ENCODE data around the gene OSBPL9.

DNA sequence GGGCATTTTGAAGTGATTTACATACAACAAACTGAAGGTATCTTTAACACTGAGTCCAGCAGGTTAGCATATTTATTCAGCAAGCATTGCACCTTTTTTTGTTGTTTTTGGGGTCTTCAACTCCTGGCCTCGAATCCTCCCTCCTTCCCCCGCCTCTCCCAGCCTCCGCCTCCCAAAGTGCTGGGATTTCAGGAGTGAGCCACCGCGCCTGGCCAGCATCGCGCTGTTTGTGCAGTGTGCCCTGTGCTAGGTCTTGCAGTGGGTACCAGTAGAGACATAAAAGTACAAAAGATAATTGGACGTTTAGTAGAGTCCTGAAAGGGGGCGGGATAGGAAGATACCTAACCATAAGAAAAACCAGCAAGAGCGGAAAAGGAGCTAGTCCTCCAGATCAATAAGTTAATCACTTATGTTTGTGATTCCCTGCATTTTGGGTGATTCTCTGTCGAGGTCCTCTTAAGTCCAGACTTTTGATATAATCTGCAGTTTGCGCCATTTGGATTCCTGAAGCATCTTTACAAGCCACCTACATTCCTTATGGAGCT is 111.8 kb downstream of the OSBPL9 start:
- TF ChIP-seq EZH2 (IDR thresholded peaks at IDR 0.05; ENCODE audit: low read depth, unreplicated experiment): no peak
- TF ChIP-seq, protein P1, sequence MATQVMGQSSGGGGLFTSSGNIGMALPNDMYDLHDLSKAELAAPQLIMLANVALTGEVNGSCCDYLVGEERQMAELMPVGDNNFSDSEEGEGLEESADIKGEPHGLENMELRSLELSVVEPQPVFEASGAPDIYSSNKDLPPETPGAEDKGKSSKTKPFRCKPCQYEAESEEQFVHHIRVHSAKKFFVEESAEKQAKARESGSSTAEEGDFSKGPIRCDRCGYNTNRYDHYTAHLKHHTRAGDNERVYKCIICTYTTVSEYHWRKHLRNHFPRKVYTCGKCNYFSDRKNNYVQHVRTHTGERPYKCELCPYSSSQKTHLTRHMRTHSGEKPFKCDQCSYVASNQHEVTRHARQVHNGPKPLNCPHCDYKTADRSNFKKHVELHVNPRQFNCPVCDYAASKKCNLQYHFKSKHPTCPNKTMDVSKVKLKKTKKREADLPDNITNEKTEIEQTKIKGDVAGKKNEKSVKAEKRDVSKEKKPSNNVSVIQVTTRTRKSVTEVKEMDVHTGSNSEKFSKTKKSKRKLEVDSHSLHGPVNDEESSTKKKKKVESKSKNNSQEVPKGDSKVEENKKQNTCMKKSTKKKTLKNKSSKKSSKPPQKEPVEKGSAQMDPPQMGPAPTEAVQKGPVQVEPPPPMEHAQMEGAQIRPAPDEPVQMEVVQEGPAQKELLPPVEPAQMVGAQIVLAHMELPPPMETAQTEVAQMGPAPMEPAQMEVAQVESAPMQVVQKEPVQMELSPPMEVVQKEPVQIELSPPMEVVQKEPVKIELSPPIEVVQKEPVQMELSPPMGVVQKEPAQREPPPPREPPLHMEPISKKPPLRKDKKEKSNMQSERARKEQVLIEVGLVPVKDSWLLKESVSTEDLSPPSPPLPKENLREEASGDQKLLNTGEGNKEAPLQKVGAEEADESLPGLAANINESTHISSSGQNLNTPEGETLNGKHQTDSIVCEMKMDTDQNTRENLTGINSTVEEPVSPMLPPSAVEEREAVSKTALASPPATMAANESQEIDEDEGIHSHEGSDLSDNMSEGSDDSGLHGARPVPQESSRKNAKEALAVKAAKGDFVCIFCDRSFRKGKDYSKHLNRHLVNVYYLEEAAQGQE (IDR thresholded peaks at IDR 0.05; ENCODE audit: unreplicated experiment): no peak
- TF ChIP-seq, protein P2, sequence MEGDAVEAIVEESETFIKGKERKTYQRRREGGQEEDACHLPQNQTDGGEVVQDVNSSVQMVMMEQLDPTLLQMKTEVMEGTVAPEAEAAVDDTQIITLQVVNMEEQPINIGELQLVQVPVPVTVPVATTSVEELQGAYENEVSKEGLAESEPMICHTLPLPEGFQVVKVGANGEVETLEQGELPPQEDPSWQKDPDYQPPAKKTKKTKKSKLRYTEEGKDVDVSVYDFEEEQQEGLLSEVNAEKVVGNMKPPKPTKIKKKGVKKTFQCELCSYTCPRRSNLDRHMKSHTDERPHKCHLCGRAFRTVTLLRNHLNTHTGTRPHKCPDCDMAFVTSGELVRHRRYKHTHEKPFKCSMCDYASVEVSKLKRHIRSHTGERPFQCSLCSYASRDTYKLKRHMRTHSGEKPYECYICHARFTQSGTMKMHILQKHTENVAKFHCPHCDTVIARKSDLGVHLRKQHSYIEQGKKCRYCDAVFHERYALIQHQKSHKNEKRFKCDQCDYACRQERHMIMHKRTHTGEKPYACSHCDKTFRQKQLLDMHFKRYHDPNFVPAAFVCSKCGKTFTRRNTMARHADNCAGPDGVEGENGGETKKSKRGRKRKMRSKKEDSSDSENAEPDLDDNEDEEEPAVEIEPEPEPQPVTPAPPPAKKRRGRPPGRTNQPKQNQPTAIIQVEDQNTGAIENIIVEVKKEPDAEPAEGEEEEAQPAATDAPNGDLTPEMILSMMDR (conservative IDR thresholded peaks at IDR 0.05; ENCODE audit: low read depth in 2 of 2): no peak
- no peak for TF ChIP-seq ZNF114 (CRISPR knock-in tag; IDR thresholded peaks at IDR 0.05)
